Measurements from ENCODE around the gene TSPAN9.
A peak's percentile ranks its signal among the peaks of the same experiment; 100 is the strongest.

The TSPAN9 gene

DNA sequence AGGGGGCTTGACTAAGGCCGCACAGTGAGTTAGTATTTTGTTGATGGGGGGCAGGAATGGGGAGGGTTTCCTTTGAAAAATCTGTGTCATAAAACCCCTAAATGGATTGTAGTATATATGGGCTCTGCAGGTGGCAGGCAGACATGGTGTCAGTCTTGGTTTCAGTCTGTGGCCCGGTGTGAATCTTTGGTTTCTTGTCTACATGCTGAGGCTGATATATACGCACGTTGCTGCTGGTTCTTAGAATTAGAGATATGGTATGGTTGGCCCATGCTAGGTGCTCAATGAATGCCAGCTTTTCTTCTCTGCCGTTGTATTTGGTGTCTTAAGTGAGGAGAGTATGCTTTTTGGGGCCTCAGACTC, 73.1 kb downstream of the TSPAN9 start:
- H3K27ac Mint-ChIP-seq = no peak overlapping the region
- DNase-seq = no peak
- no peaks in the 10 kb centered on the region for H3K9me3 Mint-ChIP-seq
- peaks cover 7% of the 10 kb centered on the region for H3K27me3 Mint-ChIP-seq (ENCODE audit: low read depth, poor library complexity)
- peak overlapping the region; percentile 64 for H3K4me3 Mint-ChIP-seq
- peaks cover 2% of the 10 kb centered on the region for H3K36me3 Mint-ChIP-seq (ENCODE audit: low read depth)
- peaks cover 92% of the 10 kb centered on the region for H3K4me1 Mint-ChIP-seq
- TF ChIP-seq, protein P1, sequence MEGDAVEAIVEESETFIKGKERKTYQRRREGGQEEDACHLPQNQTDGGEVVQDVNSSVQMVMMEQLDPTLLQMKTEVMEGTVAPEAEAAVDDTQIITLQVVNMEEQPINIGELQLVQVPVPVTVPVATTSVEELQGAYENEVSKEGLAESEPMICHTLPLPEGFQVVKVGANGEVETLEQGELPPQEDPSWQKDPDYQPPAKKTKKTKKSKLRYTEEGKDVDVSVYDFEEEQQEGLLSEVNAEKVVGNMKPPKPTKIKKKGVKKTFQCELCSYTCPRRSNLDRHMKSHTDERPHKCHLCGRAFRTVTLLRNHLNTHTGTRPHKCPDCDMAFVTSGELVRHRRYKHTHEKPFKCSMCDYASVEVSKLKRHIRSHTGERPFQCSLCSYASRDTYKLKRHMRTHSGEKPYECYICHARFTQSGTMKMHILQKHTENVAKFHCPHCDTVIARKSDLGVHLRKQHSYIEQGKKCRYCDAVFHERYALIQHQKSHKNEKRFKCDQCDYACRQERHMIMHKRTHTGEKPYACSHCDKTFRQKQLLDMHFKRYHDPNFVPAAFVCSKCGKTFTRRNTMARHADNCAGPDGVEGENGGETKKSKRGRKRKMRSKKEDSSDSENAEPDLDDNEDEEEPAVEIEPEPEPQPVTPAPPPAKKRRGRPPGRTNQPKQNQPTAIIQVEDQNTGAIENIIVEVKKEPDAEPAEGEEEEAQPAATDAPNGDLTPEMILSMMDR (IDR thresholded peaks at IDR 0.05) = no peak

DNA sequence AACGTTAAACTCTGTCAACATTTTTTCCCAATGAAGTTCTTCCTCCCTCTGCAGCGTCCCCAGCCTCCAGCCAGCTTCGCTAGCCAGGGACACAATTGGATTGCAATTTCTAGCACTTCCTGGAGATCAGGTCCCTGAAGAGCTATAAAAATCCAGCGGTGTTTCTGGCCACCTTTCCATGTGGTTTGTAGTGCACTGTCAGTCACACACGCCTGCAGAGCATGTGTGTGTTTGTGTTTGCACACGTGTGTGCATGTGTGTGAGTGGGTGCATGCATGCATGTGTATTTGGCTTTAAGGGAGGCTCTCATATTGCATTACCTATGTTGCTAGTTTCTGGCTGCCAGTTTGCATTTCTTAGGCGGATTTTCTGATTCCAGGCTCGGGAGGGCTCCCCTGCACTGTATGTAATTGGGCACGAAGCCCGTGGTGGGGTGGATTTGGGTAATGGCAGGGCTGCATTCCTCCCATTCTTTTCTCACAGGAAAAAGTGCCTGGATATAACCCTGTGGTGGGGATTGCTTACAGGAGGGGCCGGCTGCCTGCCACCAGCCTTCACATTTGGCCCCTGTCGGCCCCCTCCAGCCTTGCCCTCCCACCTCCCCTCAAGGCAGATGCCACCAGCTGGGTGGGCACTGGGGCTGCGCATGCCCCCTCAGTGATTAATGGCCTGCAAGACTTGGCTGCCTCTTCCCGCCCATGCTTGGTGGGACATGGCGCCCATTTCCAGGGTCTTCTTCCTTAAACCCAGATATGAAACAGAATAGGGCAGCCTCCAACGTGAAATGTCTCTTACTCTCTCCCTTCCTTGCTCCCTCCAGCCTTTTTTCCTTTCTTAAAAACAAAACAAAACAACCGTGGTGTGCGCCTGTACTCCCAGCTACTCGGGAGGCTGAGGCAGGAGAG, 74.0 kb downstream of the TSPAN9 start:
- Mint-ChIP-seq H3K36me3 (ENCODE audit: low read depth) (no peaks in the 10 kb centered on the region), H3K9me3 (no peaks in the 10 kb centered on the region), H3K27ac (peak overlapping the region; percentile 2), H3K27me3 (ENCODE audit: low read depth, poor library complexity) (peaks cover 2% of the 10 kb centered on the region), H3K4me1 (peaks cover 96% of the 10 kb centered on the region), H3K4me3 (peak overlapping the region; percentile 64)
- DNase-seq = no peak
- TF ChIP-seq, protein P1 (IDR thresholded peaks at IDR 0.05) = no peak

DNA sequence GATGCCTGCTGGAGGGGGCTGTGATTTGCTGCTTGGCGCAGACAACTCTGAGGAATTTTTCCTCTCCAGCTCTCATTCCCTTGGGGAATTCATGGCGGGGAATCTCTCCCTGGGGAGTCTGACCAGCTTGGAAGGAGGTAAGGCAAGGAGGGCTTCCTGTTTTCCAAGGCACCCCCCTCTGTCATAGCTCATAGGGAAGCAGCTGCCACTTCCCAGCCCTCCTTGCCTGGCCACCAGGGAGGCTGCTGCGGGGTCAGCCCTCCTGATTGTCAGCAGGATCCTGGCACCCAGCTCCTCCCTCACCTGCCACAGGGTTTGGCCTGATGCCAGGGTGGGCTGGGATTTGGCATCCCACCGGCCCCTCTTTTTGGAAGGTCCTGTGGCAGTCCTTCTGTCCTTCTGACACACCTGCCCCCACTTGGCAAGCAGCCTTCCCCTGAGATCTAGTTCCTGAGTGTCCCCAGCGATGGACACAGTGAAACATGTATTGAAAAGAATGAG, 74.9 kb downstream of the TSPAN9 start:
- Mint-ChIP-seq H3K4me1 (peaks cover 96% of the 10 kb centered on the region), H3K27me3 (ENCODE audit: low read depth, poor library complexity) (no peaks in the 10 kb centered on the region), H3K4me3 (peak overlapping the region; percentile 49), H3K9me3 (no peaks in the 10 kb centered on the region), H3K36me3 (ENCODE audit: low read depth) (peaks cover 4% of the 10 kb centered on the region), H3K27ac (no peak overlapping the region)
- DNase-seq = no peak
- TF ChIP-seq, protein P1 (IDR thresholded peaks at IDR 0.05) = no peak

DNA sequence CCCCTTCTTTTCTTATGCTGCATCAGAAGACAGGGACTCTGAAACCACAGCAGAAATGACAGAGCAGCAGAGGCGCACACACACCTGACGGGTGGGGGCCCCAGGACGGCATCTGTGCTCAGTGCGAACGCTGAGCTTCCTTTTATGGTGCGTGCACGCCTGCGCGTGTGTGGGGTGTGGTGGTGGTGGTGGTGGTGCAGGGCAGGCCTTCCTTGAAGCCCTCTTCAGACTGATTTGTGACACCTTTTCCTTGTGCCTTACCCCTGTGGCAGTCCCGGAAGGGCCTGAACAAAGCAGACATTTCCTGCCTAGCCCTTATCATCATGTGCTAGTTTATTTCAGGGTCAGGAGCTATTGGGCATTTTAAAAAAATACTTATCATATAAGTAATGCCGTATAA, 75.7 kb downstream of the TSPAN9 start:
- no peak for DNase-seq
- H3K4me3 Mint-ChIP-seq = no peak overlapping the region
- TF ChIP-seq, protein P1 (IDR thresholded peaks at IDR 0.05) = no peak
- H3K36me3 Mint-ChIP-seq (ENCODE audit: low read depth) = peaks cover 4% of the 10 kb centered on the region
- no peak overlapping the region for H3K27ac Mint-ChIP-seq
- peaks cover 99% of the 10 kb centered on the region for H3K4me1 Mint-ChIP-seq
- no peaks in the 10 kb centered on the region for H3K9me3 Mint-ChIP-seq
- no peaks in the 10 kb centered on the region for H3K27me3 Mint-ChIP-seq (ENCODE audit: low read depth, poor library complexity)

DNA sequence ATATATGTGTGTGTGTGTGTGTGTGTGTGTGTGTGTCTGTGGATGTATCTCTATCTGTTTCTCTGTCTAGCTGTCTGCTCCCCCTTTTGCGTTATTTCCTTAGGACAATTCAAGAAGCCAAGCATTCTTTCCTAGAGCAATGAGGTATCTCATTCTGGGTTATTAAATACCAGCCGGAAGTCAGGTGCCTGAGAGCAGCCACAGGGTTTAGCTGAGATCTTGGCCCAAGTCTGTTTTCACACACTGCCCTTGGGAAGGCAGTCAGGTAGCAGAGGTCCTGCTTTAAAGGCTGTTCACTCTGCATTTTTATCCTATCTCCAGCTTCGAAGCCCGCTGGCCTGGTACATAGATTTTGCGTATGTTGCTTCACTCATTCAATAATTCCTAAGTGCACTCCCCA, 76.8 kb downstream of the TSPAN9 start:
- Mint-ChIP-seq H3K27me3 (ENCODE audit: low read depth, poor library complexity) (no peaks in the 10 kb centered on the region), H3K4me1 (peaks cover 97% of the 10 kb centered on the region), H3K9me3 (no peaks in the 10 kb centered on the region), H3K4me3 (no peak overlapping the region), H3K36me3 (ENCODE audit: low read depth) (peaks cover 8% of the 10 kb centered on the region), H3K27ac (peak overlapping the region; percentile 87)
- no peak for DNase-seq
- TF ChIP-seq, protein P1 (IDR thresholded peaks at IDR 0.05) = no peak
